K562 (cell line): ENCODE results near the gene FGFRL1.

Source experiments
- ZFP36 ChIP-seq: fragments of 150-350 bp; IDR thresholded peaks from 2 replicates; pipeline ENCODE4 v1.6.1; 2018; ENCODE audit warnings: low read length, low read depth; ENCODE audit not compliant: partially characterized antibody
- TF ChIP-seq, protein P1 (sequence below), 3 experiments: IDR thresholded peaks in 2 of 3; conservative IDR thresholded peaks in 1 of 3; 2 replicates each; pipeline ENCODE4 v1.5.1; 2011 to 2012; ENCODE audit warnings: low read length in 3 of 3, mild to moderate bottlenecking in 3 of 3, control low read depth in 2 of 3, improper control_type of control experiment in 1 of 3, inconsistent platforms in 1 of 3, low read depth in 1 of 3, mixed read lengths in 1 of 3, moderate library complexity in 1 of 3; ENCODE audit not compliant: insufficient read depth in 2 of 3

DNA sequence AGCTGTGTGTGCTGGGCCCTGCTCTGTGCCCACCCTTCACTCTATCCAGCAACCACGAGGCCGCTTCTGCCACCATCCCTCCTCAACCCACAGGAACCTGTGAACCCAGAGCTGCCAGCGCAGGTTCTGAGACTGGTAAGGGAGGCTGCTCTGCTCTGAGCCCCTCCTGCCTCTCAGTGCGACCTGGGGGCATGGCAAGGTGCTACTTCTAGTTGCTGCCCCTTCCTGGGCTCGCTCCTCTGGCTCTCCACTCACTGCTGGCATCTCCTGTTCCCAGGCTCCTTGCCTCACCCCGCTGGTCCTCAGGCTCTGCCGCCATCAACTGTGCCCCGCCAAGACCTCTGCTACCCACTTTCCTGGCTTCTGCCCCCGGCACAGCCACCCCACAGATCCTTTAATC is 62.7 kb downstream of the FGFRL1 start:
- TF ChIP-seq, protein P1, sequence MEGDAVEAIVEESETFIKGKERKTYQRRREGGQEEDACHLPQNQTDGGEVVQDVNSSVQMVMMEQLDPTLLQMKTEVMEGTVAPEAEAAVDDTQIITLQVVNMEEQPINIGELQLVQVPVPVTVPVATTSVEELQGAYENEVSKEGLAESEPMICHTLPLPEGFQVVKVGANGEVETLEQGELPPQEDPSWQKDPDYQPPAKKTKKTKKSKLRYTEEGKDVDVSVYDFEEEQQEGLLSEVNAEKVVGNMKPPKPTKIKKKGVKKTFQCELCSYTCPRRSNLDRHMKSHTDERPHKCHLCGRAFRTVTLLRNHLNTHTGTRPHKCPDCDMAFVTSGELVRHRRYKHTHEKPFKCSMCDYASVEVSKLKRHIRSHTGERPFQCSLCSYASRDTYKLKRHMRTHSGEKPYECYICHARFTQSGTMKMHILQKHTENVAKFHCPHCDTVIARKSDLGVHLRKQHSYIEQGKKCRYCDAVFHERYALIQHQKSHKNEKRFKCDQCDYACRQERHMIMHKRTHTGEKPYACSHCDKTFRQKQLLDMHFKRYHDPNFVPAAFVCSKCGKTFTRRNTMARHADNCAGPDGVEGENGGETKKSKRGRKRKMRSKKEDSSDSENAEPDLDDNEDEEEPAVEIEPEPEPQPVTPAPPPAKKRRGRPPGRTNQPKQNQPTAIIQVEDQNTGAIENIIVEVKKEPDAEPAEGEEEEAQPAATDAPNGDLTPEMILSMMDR (IDR thresholded peaks at IDR 0.05 in 2 of 3, conservative IDR thresholded peaks at IDR 0.05 in 1 of 3; ENCODE audit: insufficient read depth in 2 of 3, low read depth in 1 of 3, low read length in 3 of 3), result no peak
- TF ChIP-seq ZFP36, result no peak
